Measurements from ENCODE around the gene ZSCAN29. TPM values are rescaled to one million over a fixed set of nuclear protein-coding genes. Genes with fewer than 3 reads are reported as not detected.
"Not testable (repeated sequence)": the region's sequence is repeated elsewhere in the genome, so short reads cannot be mapped to it uniquely, and the experiment has no call there.

Gene ZSCAN29
- total and polyA plus RNA-seq, 8 donors = 7.0 to 18.8 (median 12.8) TPM

DNA sequence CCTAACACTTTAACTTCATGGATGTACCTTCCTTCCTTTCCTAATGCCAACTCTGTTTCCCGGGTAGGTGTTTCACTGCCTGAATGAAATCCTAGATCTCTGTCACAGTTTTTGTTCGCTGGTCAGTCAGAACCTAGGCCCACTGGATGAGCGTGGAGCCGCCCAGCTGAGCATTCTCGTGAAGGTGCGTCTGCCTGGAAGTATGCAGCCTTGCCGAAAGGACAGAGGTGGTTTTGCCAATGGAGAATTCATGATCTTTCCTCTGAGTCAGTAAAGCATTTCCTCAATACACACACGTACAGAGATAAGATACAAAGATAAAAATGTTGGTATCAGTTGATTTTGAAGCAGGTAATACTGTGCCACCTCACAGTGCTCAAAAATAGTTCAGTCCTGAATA, 32.8 kb upstream of the ZSCAN29 start:
- H3K27me3 ChIP-seq = no peaks in the 10 kb centered on the region
- ATAC-seq = no peak
- H3K36me3 ChIP-seq = peaks cover 9 to 94% (median 13%) of the 10 kb centered on the region in 3 donors
- intact Hi-C loops (cut with DNase I) = no loop called here
- no peaks in the 10 kb centered on the region for H3K4me1 ChIP-seq
- no peak overlapping the region for H3K4me3 ChIP-seq
- 79 to 82% methylated on average over 8 of the region's 8 CpGs for WGBS, 2 donors
- TF ChIP-seq, protein P1, sequence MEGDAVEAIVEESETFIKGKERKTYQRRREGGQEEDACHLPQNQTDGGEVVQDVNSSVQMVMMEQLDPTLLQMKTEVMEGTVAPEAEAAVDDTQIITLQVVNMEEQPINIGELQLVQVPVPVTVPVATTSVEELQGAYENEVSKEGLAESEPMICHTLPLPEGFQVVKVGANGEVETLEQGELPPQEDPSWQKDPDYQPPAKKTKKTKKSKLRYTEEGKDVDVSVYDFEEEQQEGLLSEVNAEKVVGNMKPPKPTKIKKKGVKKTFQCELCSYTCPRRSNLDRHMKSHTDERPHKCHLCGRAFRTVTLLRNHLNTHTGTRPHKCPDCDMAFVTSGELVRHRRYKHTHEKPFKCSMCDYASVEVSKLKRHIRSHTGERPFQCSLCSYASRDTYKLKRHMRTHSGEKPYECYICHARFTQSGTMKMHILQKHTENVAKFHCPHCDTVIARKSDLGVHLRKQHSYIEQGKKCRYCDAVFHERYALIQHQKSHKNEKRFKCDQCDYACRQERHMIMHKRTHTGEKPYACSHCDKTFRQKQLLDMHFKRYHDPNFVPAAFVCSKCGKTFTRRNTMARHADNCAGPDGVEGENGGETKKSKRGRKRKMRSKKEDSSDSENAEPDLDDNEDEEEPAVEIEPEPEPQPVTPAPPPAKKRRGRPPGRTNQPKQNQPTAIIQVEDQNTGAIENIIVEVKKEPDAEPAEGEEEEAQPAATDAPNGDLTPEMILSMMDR (IDR thresholded peaks at IDR 0.05) = no peak
- FAIRE-seq = no peak
- no peak overlapping the region for H3K27ac ChIP-seq
- no peak for DNase-seq
- H3K9me3 ChIP-seq = no peaks in the 10 kb centered on the region

DNA sequence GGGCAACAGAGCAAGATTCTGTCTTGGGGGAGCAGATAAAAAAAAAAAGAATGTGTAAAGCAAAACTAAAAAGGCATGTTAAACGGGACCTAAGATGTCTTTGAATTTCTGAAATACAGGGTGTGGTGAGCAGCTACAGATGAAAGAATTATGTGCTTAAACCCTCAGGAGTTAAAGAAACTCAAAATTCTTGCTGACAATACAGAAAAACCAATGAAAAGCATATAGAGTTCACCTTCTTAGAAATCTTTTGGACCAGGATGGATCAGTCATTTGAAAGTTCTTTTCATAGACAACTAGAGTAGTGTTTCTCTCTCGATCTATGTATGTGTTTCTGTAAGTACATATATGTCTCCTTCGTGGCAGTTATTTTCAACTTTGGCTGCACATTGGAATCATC, 31.4 kb upstream of the ZSCAN29 start:
- no peak for FAIRE-seq

DNA sequence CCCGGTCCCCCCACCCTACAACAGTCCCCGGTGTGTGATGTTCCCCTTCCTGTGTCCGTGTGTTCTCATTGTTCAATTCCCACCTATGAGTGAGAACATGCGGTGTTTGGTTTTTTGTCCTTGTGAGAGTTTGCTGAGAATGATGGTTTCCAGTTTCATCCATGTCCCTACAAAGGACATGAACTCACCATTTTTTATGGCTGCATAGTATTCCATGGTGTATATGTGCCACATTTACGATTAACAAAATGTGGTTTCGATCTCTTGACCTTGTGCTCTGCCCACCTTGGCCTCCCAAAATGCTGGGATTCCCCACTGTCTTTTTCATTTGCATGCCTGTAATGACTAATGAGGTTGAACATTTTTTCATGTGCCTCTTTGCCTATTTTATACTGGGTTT, 22.7 kb upstream of the ZSCAN29 start:
- H3K4me1 ChIP-seq; DNase-seq; H3K27ac ChIP-seq; H3K4me3 ChIP-seq; H3K27me3 ChIP-seq; FAIRE-seq; intact Hi-C loops (cut with DNase I); H3K9me3 ChIP-seq; ATAC-seq: not testable (repeated sequence)
- 96 to 100% methylated on average over 5 to 6 of the region's 6 CpGs for WGBS, 2 donors
- peaks cover 0 to 20% (median 20%) of the 10 kb centered on the region in 3 donors for H3K36me3 ChIP-seq

More for the DNA sequence above, 31.4 kb upstream of the ZSCAN29 start:
- H3K9me3 ChIP-seq = no peaks in the 10 kb centered on the region
- H3K27ac ChIP-seq = no peak overlapping the region
- intact Hi-C loops (cut with DNase I) = no loop called here
- H3K27me3 ChIP-seq = no peaks in the 10 kb centered on the region
- ATAC-seq = no peak
- no peak overlapping the region for H3K4me3 ChIP-seq
- TF ChIP-seq, protein P1 (IDR thresholded peaks at IDR 0.05) = no peak
- no peaks in the 10 kb centered on the region for H3K4me1 ChIP-seq
- H3K36me3 ChIP-seq = peaks cover 9 to 89% (median 16%) of the 10 kb centered on the region in 3 donors
- 83 to 91% methylated on average over 3 of the region's 3 CpGs for WGBS, 2 donors
- no peak for DNase-seq

DNA sequence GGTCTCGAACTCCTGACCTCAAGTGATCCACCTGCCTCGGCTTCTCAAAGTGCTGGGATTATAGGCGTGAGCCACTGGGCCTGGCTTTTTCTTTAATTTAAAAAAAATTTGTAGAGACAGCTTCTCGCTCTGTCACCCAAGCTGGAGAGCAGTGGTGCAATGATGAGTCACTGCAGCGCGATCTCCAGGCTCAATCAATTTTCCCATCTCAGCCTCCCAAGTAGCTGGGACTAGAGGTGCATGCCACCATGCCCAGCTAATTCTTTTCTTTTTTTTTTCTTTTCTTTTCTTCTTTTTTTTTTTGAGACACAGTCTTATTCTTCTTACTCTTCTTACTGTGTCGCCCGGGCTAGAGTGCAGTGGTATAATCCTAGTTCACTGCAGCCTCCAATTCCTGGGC, 19.9 kb upstream of the ZSCAN29 start:
- no peaks in the 10 kb centered on the region for H3K9me3 ChIP-seq
- intact Hi-C loops (cut with DNase I) = no loop called here
- peaks cover 0 to 37% (median 9%) of the 10 kb centered on the region in 3 donors for H3K36me3 ChIP-seq
- H3K27me3 ChIP-seq = no peaks in the 10 kb centered on the region
- DNase-seq (no peak), FAIRE-seq (no peak), ATAC-seq (no peak)
- H3K27ac ChIP-seq = no peak overlapping the region
- 94 to 98% methylated on average over 8 of the region's 8 CpGs for WGBS, 2 donors
- TF ChIP-seq, protein P1 (IDR thresholded peaks at IDR 0.05) = no peak
- H3K4me1 ChIP-seq = no peaks in the 10 kb centered on the region
- H3K4me3 ChIP-seq = no peak overlapping the region

DNA sequence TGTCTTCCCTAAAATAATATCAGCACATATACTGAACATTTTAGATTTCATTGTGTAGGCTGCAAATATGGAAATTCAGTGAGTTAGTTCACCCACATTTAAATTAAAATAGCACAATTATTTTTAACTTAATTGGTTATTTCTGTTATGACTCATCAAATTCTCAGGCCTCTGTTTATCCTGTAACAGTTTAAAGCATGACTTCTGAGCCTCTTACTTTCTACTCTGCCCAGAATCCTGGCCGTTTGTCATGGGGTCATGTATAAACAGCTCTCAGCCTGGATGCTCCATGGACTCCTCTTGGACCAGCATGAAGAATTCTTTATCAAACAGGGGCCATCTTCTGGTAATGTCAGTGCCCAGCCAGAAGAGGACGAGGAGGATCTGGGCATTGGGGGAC, 12.2 kb upstream of the ZSCAN29 start:
- no peak for FAIRE-seq
- WGBS, 2 donors = 77 to 85% methylated on average over 2 of the region's 2 CpGs

More for the DNA sequence above, 12.2 kb upstream of the ZSCAN29 start:
- no peaks in the 10 kb centered on the region for H3K27me3 ChIP-seq
- no peaks in the 10 kb centered on the region for H3K4me1 ChIP-seq
- no peak for ATAC-seq
- no peak for DNase-seq
- no peak overlapping the region for H3K4me3 ChIP-seq
- intact Hi-C loops (cut with DNase I) = no loop called here
- no peaks in the 10 kb centered on the region for H3K9me3 ChIP-seq
- peaks cover 0 to 75% (median 11%) of the 10 kb centered on the region in 3 donors for H3K36me3 ChIP-seq
- TF ChIP-seq, protein P1 (IDR thresholded peaks at IDR 0.05) = no peak
- H3K27ac ChIP-seq = no peak overlapping the region
